Prostate gland (tissue), 2 donors: ENCODE data around the gene ZMAT3. TPM values are rescaled to one million over a fixed set of nuclear protein-coding genes. Genes with fewer than 3 reads are reported as not detected.

Experiments
- DNase-seq: peaks from one replicate; pipeline ENCODE4 v3.0.0-alpha.2; 2019; ENCODE audit warnings: low spot score
- H3K27ac ChIP-seq, 2 donors: fragments of 200-600 bp; sonication (generic); 2 replicates each; pipeline ENCODE4 v1.5.1; 2017 to 2019
- H3K27me3 ChIP-seq: fragments of 200-600 bp; sonication (generic); replicated peaks from 2 replicates; pipeline ENCODE4 v1.5.1; 2019; ENCODE audit not compliant: insufficient read depth
- H3K36me3 ChIP-seq, 2 donors: fragments of 200-600 bp; sonication (generic); 1 replicate in 1 of 2; 2 replicates in 1 of 2; pipeline versions ENCODE4 v1.5.1 to v1.8.1; 2017 to 2019
- H3K4me1 ChIP-seq: fragments of 200-600 bp; sonication (generic); replicated peaks from 2 replicates; pipeline ENCODE4 v1.5.1; 2019
- H3K4me3 ChIP-seq, 2 donors: fragments of 200-600 bp; sonication (generic); 2 replicates each; pipeline ENCODE4 v1.5.1; 2017 to 2019
- H3K9me3 ChIP-seq: fragments of 200-600 bp; sonication (generic); 2 replicates; pipeline ENCODE4 v1.5.1; 2017
- CTCF ChIP-seq, 4 experiments: fragments of 200-600 bp in 2 of 4; fragments of 450-650 bp in 2 of 4; sonication (generic) in 2 of 4; IDR thresholded peaks; 1 replicate in 3 of 4; 2 replicates in 1 of 4; pipeline ENCODE4 v1.5.1; 2016 to 2019; ENCODE audit warnings: antibody characterized with exemption in 4 of 4, mild to moderate bottlenecking in 2 of 4, moderate library complexity in 2 of 4
- POLR2A ChIP-seq: fragments of 450-650 bp; IDR thresholded peaks from one replicate; pipeline ENCODE4 v1.6.1; 2016; ENCODE audit warnings: antibody characterized with exemption, mild to moderate bottlenecking
- POLR2AphosphoS5 ChIP-seq: sonication (generic); formaldehyde crosslinking; IDR thresholded peaks from one replicate; pipeline ENCODE4 v1.6.1; 2017; ENCODE audit warnings: antibody characterized with exemption
- WGBS: methylation state at CpG from one replicate; pipeline ENCODE4 v1.1.5; 2018; 5-methylcytosine and 5-hydroxymethylcytosine counted together
- intact Hi-C: fragments of 100-400 bp; cut with DNase I; formaldehyde crosslinking; loops from one replicate; pipeline ENCODE4 v1.14.2; 2022
- total RNA-seq, 2 donors: library from RNA; depleted of rRNA; stranded (reverse); fragments of >200 nt; gene quantifications; one replicate each; pipeline ENCODE4 v1.1.0, GENCODE V29; 2016

Gene ZMAT3
- total RNA-seq, 2 donors from 2014 or later: 15.1 to 21.3 TPM

GRCh38 chr3:179107617-179108016, 36.0 kb upstream of the ZMAT3 start:
- Histone ChIP-seq H3K27ac (no peak overlapping the region), H3K4me3 (no peak overlapping the region), H3K9me3 (no peaks in the 10 kb centered on the region), H3K36me3 (no peaks in the 10 kb centered on the region), H3K4me1 (no peaks in the 10 kb centered on the region), H3K27me3 (no peaks in the 10 kb centered on the region)
- TF ChIP-seq POLR2AphosphoS5 (no peak), CTCF (IDR thresholded peaks at IDR 0.05) (no peak), POLR2A (no peak)
- WGBS: 86% methylated on average over 3 of the region's 3 CpGs
- intact Hi-C loops: loop anchor here (5.0 to 10.0 kb wide), 2 partner anchors 93 to 210 kb away; no protein-coding TSS in a partner anchor
- DNase-seq: no peak

GRCh38 chr3:179105881-179106280, 34.3 kb upstream of the ZMAT3 start:
- H3K27me3 ChIP-seq: no peaks in the 10 kb centered on the region
- intact Hi-C loops: loop anchor here (5.0 to 10.0 kb wide), 2 partner anchors 91 to 211 kb away; no protein-coding TSS in a partner anchor
- 39% methylated on average over 1 of the region's 1 CpG for WGBS

GRCh38 chr3:179100652-179101051, 29.0 kb upstream of the ZMAT3 start:
- intact Hi-C loops: loop anchor here (10.0 kb wide), 1 partner anchor 86 kb away; no protein-coding TSS in a partner anchor
- no peaks in the 10 kb centered on the region for H3K36me3 ChIP-seq
- no peak overlapping the region for H3K27ac ChIP-seq
- H3K4me3 ChIP-seq: no peak overlapping the region
- TF ChIP-seq POLR2AphosphoS5 (no peak), CTCF (IDR thresholded peaks at IDR 0.05) (no peak), POLR2A (no peak)
- no peaks in the 10 kb centered on the region for H3K4me1 ChIP-seq
- no peaks in the 10 kb centered on the region for H3K9me3 ChIP-seq
- no peak for DNase-seq
- H3K27me3 ChIP-seq: no peaks in the 10 kb centered on the region

More at GRCh38 chr3:179105881-179106280, 34.3 kb upstream of the ZMAT3 start:
- no peaks in the 10 kb centered on the region for H3K4me1 ChIP-seq
- no peak for DNase-seq
- H3K4me3 ChIP-seq: no peak overlapping the region
- H3K9me3 ChIP-seq: no peaks in the 10 kb centered on the region
- H3K36me3 ChIP-seq: no peaks in the 10 kb centered on the region
- TF ChIP-seq POLR2A (no peak), POLR2AphosphoS5 (no peak), CTCF (IDR thresholded peaks at IDR 0.05) (no peak)
- H3K27ac ChIP-seq: no peak overlapping the region

GRCh38 chr3:179098388-179099077, 26.9 kb upstream of the ZMAT3 start:
- 65% methylated on average over 7 of the region's 7 CpGs for WGBS
- TF ChIP-seq POLR2AphosphoS5 (no peak), POLR2A (no peak), CTCF (IDR thresholded peaks at IDR 0.05) (no peak)
- no peaks in the 10 kb centered on the region for H3K4me1 ChIP-seq
- H3K9me3 ChIP-seq: no peaks in the 10 kb centered on the region
- intact Hi-C loops: no loop called here
- H3K36me3 ChIP-seq: no peaks in the 10 kb centered on the region
- no peak for DNase-seq
- no peak overlapping the region for H3K4me3 ChIP-seq
- H3K27ac ChIP-seq: no peak overlapping the region
- H3K27me3 ChIP-seq: no peaks in the 10 kb centered on the region

GRCh38 chr3:179093807-179094206, 22.2 kb upstream of the ZMAT3 start:
- Histone ChIP-seq H3K4me3 (no peak overlapping the region), H3K36me3 (no peaks in the 10 kb centered on the region), H3K4me1 (no peaks in the 10 kb centered on the region), H3K27me3 (no peaks in the 10 kb centered on the region), H3K9me3 (no peaks in the 10 kb centered on the region), H3K27ac (no peak overlapping the region)
- intact Hi-C loops: no loop called here
- 100% methylated on average over 1 of the region's 1 CpG for WGBS
- no peak for TF ChIP-seq POLR2AphosphoS5
- TF ChIP-seq POLR2A: no peak
- TF ChIP-seq CTCF (IDR thresholded peaks at IDR 0.05): no peak
- no peak for DNase-seq
